ENCODE data around the gene DAPK2. TPM values are rescaled to one million over a fixed set of nuclear protein-coding genes. Genes with fewer than 3 reads are reported as not detected.
"Not testable (repeated sequence)": the region's sequence is repeated elsewhere in the genome, so short reads cannot be mapped to it uniquely, and the experiment has no call there.

Gene DAPK2
- total RNA-seq, 2 donors from 2014 or later = 6.1 to 10.6 TPM

- Histone ChIP-seq H3K4me3 (no peak overlapping the region), H3K27me3 (replicated peaks; ENCODE audit: insufficient read depth) (no peaks in the 10 kb centered on the region), H3K27ac (no peak overlapping the region), H3K9me3 (no peaks in the 10 kb centered on the region), H3K36me3 (no peaks in the 10 kb centered on the region), H3K4me1 (ENCODE audit: control insufficient read depth in 1 of 2, low read depth in 2 of 2) (peaks cover 5 to 17% of the 10 kb centered on the region in 2 donors)
- DNase-seq (ENCODE audit: low spot score) = no peak
- no peak for ATAC-seq (ENCODE audit: insufficient number of reproducible peaks, low FRiP score, low read depth)
- TF ChIP-seq CTCF (IDR thresholded peaks at IDR 0.05) = peak; percentile 83
Measured at GRCh38 chr15:64067564-64068030, 21.3 kb upstream of the DAPK2 start.

- ATAC-seq (ENCODE audit: insufficient number of reproducible peaks, low FRiP score, low read depth) (no peak), DNase-seq (ENCODE audit: low spot score) (no peak)
- Histone ChIP-seq H3K4me1 (ENCODE audit: control insufficient read depth in 1 of 2, low read depth in 2 of 2) (peaks cover 0 to 13% of the 10 kb centered on the region in 2 donors), H3K27ac (no peak overlapping the region), H3K4me3 (no peak overlapping the region), H3K36me3 (no peaks in the 10 kb centered on the region), H3K27me3 (replicated peaks; ENCODE audit: insufficient read depth) (no peaks in the 10 kb centered on the region), H3K9me3 (no peaks in the 10 kb centered on the region)
- TF ChIP-seq CTCF (IDR thresholded peaks at IDR 0.05) = no peak
Measured at GRCh38 chr15:64066451-64066850, 20.2 kb upstream of the DAPK2 start.

- Histone ChIP-seq H3K4me1 (ENCODE audit: control insufficient read depth in 1 of 2, low read depth in 2 of 2) (no peaks in the 10 kb centered on the region), H3K27me3 (replicated peaks; ENCODE audit: insufficient read depth) (no peaks in the 10 kb centered on the region), H3K27ac (no peak overlapping the region), H3K36me3 (no peaks in the 10 kb centered on the region), H3K9me3 (no peaks in the 10 kb centered on the region), H3K4me3 (no peak overlapping the region)
- DNase-seq (ENCODE audit: low spot score) = no peak
- no peak for TF ChIP-seq CTCF (IDR thresholded peaks at IDR 0.05)
- ATAC-seq (ENCODE audit: insufficient number of reproducible peaks, low FRiP score, low read depth) = no peak
Measured at GRCh38 chr15:64060716-64061115, 14.4 kb upstream of the DAPK2 start.

- H3K36me3 ChIP-seq; H3K27me3 ChIP-seq (replicated peaks; ENCODE audit: insufficient read depth); H3K27ac ChIP-seq; DNase-seq (ENCODE audit: low spot score); ATAC-seq (ENCODE audit: insufficient number of reproducible peaks, low FRiP score, low read depth); H3K9me3 ChIP-seq; H3K4me1 ChIP-seq (ENCODE audit: control insufficient read depth in 1 of 2, low read depth in 2 of 2); H3K4me3 ChIP-seq: not testable (repeated sequence)
Measured at GRCh38 chr15:64059104-64059503, 12.8 kb upstream of the DAPK2 start.

GRCh38 chr15:64058279-64058678, 12.0 kb upstream of the DAPK2 start:
- DNase-seq (ENCODE audit: low spot score) (no peak), ATAC-seq (ENCODE audit: insufficient number of reproducible peaks, low FRiP score, low read depth) (no peak)
- Histone ChIP-seq H3K4me3 (no peak overlapping the region), H3K36me3 (no peaks in the 10 kb centered on the region), H3K27ac (no peak overlapping the region), H3K9me3 (no peaks in the 10 kb centered on the region), H3K27me3 (replicated peaks; ENCODE audit: insufficient read depth) (no peaks in the 10 kb centered on the region), H3K4me1 (ENCODE audit: control insufficient read depth in 1 of 2, low read depth in 2 of 2) (no peaks in the 10 kb centered on the region)
- no peak for TF ChIP-seq CTCF (IDR thresholded peaks at IDR 0.05)

GRCh38 chr15:64053674-64054073, 7.4 kb upstream of the DAPK2 start:
- not testable (repeated sequence) for DNase-seq (ENCODE audit: low spot score); H3K36me3 ChIP-seq; H3K9me3 ChIP-seq; H3K27ac ChIP-seq; H3K4me1 ChIP-seq (ENCODE audit: control insufficient read depth in 1 of 2, low read depth in 2 of 2); H3K27me3 ChIP-seq (replicated peaks; ENCODE audit: insufficient read depth); ATAC-seq (ENCODE audit: insufficient number of reproducible peaks, low FRiP score, low read depth); H3K4me3 ChIP-seq

Measured in thoracic aorta (tissue), 2 donors.